HG03097 (cell line): ENCODE measurements around the gene ZCWPW1.
"Not testable (repeated sequence)": the region's sequence is repeated elsewhere in the genome, so short reads cannot be mapped to it uniquely, and the experiment has no call there.

Experiments used
- ATAC-seq: cut with Tn5 transposase; IDR thresholded peaks from one replicate; pipeline ENCODE4 v1.9.1; 2021; ENCODE audit not compliant: unreplicated experiment, low FRiP score

The ZCWPW1 gene

GRCh38 chr7:100402241-100402640, 26.3 kb downstream of the ZCWPW1 start:
- no peak for ATAC-seq

GRCh38 chr7:100401811-100402210, 26.7 kb downstream of the ZCWPW1 start:
- no peak for ATAC-seq

- ATAC-seq = no peak
Observed at GRCh38 chr7:100400656-100401055, 27.8 kb downstream of the ZCWPW1 start.

GRCh38 chr7:100400041-100400440, 28.5 kb downstream of the ZCWPW1 start:
- no peak for ATAC-seq

GRCh38 chr7:100398239-100398638, 30.3 kb downstream of the ZCWPW1 start:
- ATAC-seq = no peak

GRCh38 chr7:100397315-100398081, 31.0 kb downstream of the ZCWPW1 start:
- no peak for ATAC-seq

- peak; percentile 80 for ATAC-seq
Observed at GRCh38 chr7:100396421-100396982, 32.0 kb downstream of the ZCWPW1 start.

GRCh38 chr7:100394077-100394476, 34.4 kb downstream of the ZCWPW1 start:
- ATAC-seq = no peak

- no peak for ATAC-seq
Observed at GRCh38 chr7:100393233-100393905, 35.1 kb downstream of the ZCWPW1 start.

- ATAC-seq = no peak
Observed at GRCh38 chr7:100390286-100391009, 38.1 kb downstream of the ZCWPW1 start.

GRCh38 chr7:100389437-100390088, 38.9 kb downstream of the ZCWPW1 start:
- ATAC-seq = no peak

- ATAC-seq = no peak
Observed at GRCh38 chr7:100387695-100388094, 40.8 kb downstream of the ZCWPW1 start.

GRCh38 chr7:100386940-100387339, 41.6 kb downstream of the ZCWPW1 start:
- no peak for ATAC-seq

GRCh38 chr7:100384628-100385294, 43.7 kb downstream of the ZCWPW1 start:
- ATAC-seq = no peak

GRCh38 chr7:100382234-100382853, 46.2 kb downstream of the ZCWPW1 start:
- ATAC-seq = not testable (repeated sequence)

GRCh38 chr7:100381531-100382233, 46.8 kb downstream of the ZCWPW1 start:
- ATAC-seq = not testable (repeated sequence)

- no peak for ATAC-seq
Observed at GRCh38 chr7:100380196-100380595, 48.3 kb downstream of the ZCWPW1 start.

GRCh38 chr7:100378114-100378755, 50.3 kb downstream of the ZCWPW1 start:
- no peak for ATAC-seq

- no peak for ATAC-seq
Observed at GRCh38 chr7:100376066-100376465, 52.4 kb downstream of the ZCWPW1 start.
